CD14-positive monocyte (primary cell): Measurements from ENCODE around the gene CDH13. TPM values are rescaled to one million over a fixed set of nuclear protein-coding genes. Genes with fewer than 3 reads are reported as not detected.

Experiments used
- DNase-seq, 3 donors: peaks; one replicate each; pipeline ENCODE4 v3.0.0-alpha.2; 2011 to 2022
- H2AFZ ChIP-seq: 2 replicates; pipeline ENCODE4 v1.6.0; 2012; ENCODE audit warnings: mild to moderate bottlenecking, low read depth, low read length, inconsistent platforms; ENCODE audit not compliant: insufficient read depth, poor library complexity, severe bottlenecking
- H3K27ac ChIP-seq, 2 donors: 1 replicate in 1 of 2; 2 replicates in 1 of 2; pipeline ENCODE4 v1.5.1; 2012 to 2013; ENCODE audit warnings: low read length in 2 of 2, control low read depth in 1 of 2, inconsistent platforms in 1 of 2, low read depth in 1 of 2, mild to moderate bottlenecking in 1 of 2
- H3K27me3 ChIP-seq, 2 donors: one replicate each; pipeline versions ENCODE4 v1.6.0 to v1.6.1; 2011 to 2013; ENCODE audit warnings: low read length in 2 of 2; ENCODE audit not compliant: control insufficient read depth in 2 of 2, insufficient read depth in 2 of 2
- H3K36me3 ChIP-seq, 2 donors: replicated peaks in 1 of 2; 1 replicate in 1 of 2; 2 replicates in 1 of 2; pipeline versions ENCODE4 v1.5.1 to v1.6.1; 2012 to 2013; ENCODE audit warnings: low read length in 2 of 2, control low read depth in 1 of 2, inconsistent platforms in 1 of 2, mild to moderate bottlenecking in 1 of 2; ENCODE audit not compliant: insufficient read depth in 2 of 2, control insufficient read depth in 1 of 2
- H3K4me1 ChIP-seq, 2 donors: 1 replicate in 1 of 2; 2 replicates in 1 of 2; pipeline versions ENCODE4 v1.5.1 to v1.6.1; 2012 to 2013; ENCODE audit warnings: low read length in 2 of 2, control low read depth in 1 of 2, inconsistent platforms in 1 of 2, mild to moderate bottlenecking in 1 of 2, moderate library complexity in 1 of 2; ENCODE audit not compliant: insufficient read depth in 2 of 2, control insufficient read depth in 1 of 2
- H3K4me2 ChIP-seq: replicated peaks from 2 replicates; pipeline ENCODE3; 2012; ENCODE audit warnings: low read length, moderate library complexity, mild to moderate bottlenecking; ENCODE audit not compliant: poor library complexity, severe bottlenecking; ENCODE audit errors: extremely low read depth
- H3K4me3 ChIP-seq, 3 experiments: fragments of 200-600 bp in 1 of 3; sonication (generic) in 1 of 3; replicated peaks in 1 of 3; 1 replicate in 2 of 3; 2 replicates in 1 of 3; pipeline ENCODE4 v1.5.1; 2011 to 2013; ENCODE audit warnings: low read length in 3 of 3, mild to moderate bottlenecking in 3 of 3, control low read depth in 2 of 3, low read depth in 2 of 3, inconsistent platforms in 1 of 3, moderate library complexity in 1 of 3
- H3K79me2 ChIP-seq: 2 replicates; pipeline ENCODE4 v1.6.0; 2012; ENCODE audit warnings: mild to moderate bottlenecking, control low read depth, inconsistent platforms, low read length, moderate library complexity; ENCODE audit not compliant: insufficient read depth
- H3K9ac ChIP-seq: 2 replicates; pipeline ENCODE4 v1.6.0; 2017; ENCODE audit warnings: low read length, mild to moderate bottlenecking; ENCODE audit not compliant: insufficient read depth, poor library complexity, severe bottlenecking
- H3K9me3 ChIP-seq, 2 donors: replicated peaks in 1 of 2; 1 replicate in 1 of 2; 2 replicates in 1 of 2; pipeline versions ENCODE4 v1.5.1 to v1.6.1; 2012 to 2013; ENCODE audit warnings: low read length in 2 of 2, control low read depth in 1 of 2; ENCODE audit not compliant: control insufficient read depth in 1 of 2, insufficient read depth in 1 of 2
- H4K20me1 ChIP-seq: 2 replicates; pipeline ENCODE4 v1.6.0; 2012; ENCODE audit warnings: mild to moderate bottlenecking, low read length, control low read depth, moderate library complexity; ENCODE audit not compliant: insufficient read depth
- H3K27ac Mint-ChIP-seq, 7 donors: one replicate each; pipeline ENCODE4 v1.8.0; 2020; ENCODE audit warnings: mild to moderate bottlenecking in 7 of 7, mixed read lengths in 7 of 7, moderate library complexity in 6 of 7, inconsistent platforms in 2 of 7
- H3K27me3 Mint-ChIP-seq, 3 donors: one replicate each; pipeline ENCODE4 v1.8.0; 2021 to 2022; ENCODE audit warnings: low read depth in 3 of 3, mild to moderate bottlenecking in 3 of 3, mixed read lengths in 3 of 3, moderate library complexity in 3 of 3, inconsistent platforms in 1 of 3
- H3K36me3 Mint-ChIP-seq, 2 donors: one replicate each; pipeline ENCODE4 v1.8.0; 2020; ENCODE audit warnings: mixed read lengths in 2 of 2, inconsistent platforms in 1 of 2, mild to moderate bottlenecking in 1 of 2
- H3K4me1 Mint-ChIP-seq: one replicate; pipeline ENCODE4 v1.8.0; 2020; ENCODE audit warnings: mild to moderate bottlenecking, mixed read lengths
- H3K4me3 Mint-ChIP-seq, 2 donors: one replicate each; pipeline ENCODE4 v1.8.0; 2020; ENCODE audit warnings: mild to moderate bottlenecking in 2 of 2, mixed read lengths in 2 of 2, moderate library complexity in 1 of 2
- H3K9me3 Mint-ChIP-seq, 7 donors: one replicate each; pipeline ENCODE4 v1.8.0; 2020 to 2022; ENCODE audit warnings: mixed read lengths in 7 of 7, mild to moderate bottlenecking in 6 of 7, moderate library complexity in 6 of 7, inconsistent platforms in 2 of 7
- WGBS: methylation state at CpG from one replicate; pipeline ENCODE4 v1.1.5; 2013; ENCODE audit warnings: missing lambda C conversion rate; ENCODE audit not compliant: insufficient coverage; 5-methylcytosine and 5-hydroxymethylcytosine counted together
- intact Hi-C, 2 donors: fragments of 100-400 bp; cut with micrococcal nuclease; formaldehyde crosslinking; loops; one replicate each; pipeline versions ENCODE4 v1.15.0 to v1.15.1; 2023
- polyA plus RNA-seq, 3 donors: library from polyadenylated mRNA; depleted of rRNA in 1 of 3; unstranded in 2 of 3; stranded (reverse) in 1 of 3; fragments of 300-500 nt in 2 of 3; fragments of >200 nt in 1 of 3; fragmentation: Illumina TruSeq in 2 of 3; gene quantifications; 1 replicate in 2 of 3; 2 replicates in 1 of 3; pipeline ENCODE4 v1.2.3, GENCODE V29; 2012 to 2021
- TF ChIP-seq, protein P1 (sequence below): fragments of 200-600 bp; IDR thresholded peaks from one replicate; pipeline ENCODE4 v1.8.0; 2022; ENCODE audit warnings: antibody characterized with exemption, mild to moderate bottlenecking

The CDH13 gene
- polyA plus RNA-seq, 3 donors = 0.13 to 0.19 TPM; not detected in 1

- no peak for DNase-seq
- no peaks in the 10 kb centered on the region for H3K36me3 Mint-ChIP-seq
- TF ChIP-seq, protein P1, sequence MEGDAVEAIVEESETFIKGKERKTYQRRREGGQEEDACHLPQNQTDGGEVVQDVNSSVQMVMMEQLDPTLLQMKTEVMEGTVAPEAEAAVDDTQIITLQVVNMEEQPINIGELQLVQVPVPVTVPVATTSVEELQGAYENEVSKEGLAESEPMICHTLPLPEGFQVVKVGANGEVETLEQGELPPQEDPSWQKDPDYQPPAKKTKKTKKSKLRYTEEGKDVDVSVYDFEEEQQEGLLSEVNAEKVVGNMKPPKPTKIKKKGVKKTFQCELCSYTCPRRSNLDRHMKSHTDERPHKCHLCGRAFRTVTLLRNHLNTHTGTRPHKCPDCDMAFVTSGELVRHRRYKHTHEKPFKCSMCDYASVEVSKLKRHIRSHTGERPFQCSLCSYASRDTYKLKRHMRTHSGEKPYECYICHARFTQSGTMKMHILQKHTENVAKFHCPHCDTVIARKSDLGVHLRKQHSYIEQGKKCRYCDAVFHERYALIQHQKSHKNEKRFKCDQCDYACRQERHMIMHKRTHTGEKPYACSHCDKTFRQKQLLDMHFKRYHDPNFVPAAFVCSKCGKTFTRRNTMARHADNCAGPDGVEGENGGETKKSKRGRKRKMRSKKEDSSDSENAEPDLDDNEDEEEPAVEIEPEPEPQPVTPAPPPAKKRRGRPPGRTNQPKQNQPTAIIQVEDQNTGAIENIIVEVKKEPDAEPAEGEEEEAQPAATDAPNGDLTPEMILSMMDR = no peak
- no peaks in the 10 kb centered on the region for H3K4me1 Mint-ChIP-seq
- H3K36me3 ChIP-seq = no peaks in the 10 kb centered on the region
- H3K4me2 ChIP-seq = no peak overlapping the region
- H3K4me3 Mint-ChIP-seq = no peak overlapping the region
- intact Hi-C loops = no loop called here
- no peak overlapping the region for H2AFZ ChIP-seq
- no peaks in the 10 kb centered on the region for H3K79me2 ChIP-seq
- peaks cover 0 to 13% (median 3%) of the 10 kb centered on the region in 7 donors for H3K9me3 Mint-ChIP-seq
- H3K9me3 ChIP-seq = peaks cover 0 to 5% of the 10 kb centered on the region in 2 donors
- H3K27me3 ChIP-seq = no peaks in the 10 kb centered on the region
- no peaks in the 10 kb centered on the region for H3K4me1 ChIP-seq
- no peak overlapping the region for H3K4me3 ChIP-seq
- H3K27ac Mint-ChIP-seq = no peak overlapping the region
- H3K27me3 Mint-ChIP-seq = peaks cover 0 to 4% (median 2%) of the 10 kb centered on the region in 3 donors
- H4K20me1 ChIP-seq = no peaks in the 10 kb centered on the region
- H3K9ac ChIP-seq = no peak overlapping the region
- no peak overlapping the region for H3K27ac ChIP-seq
Measured at GRCh38 chr16:83174671-83175070, 547.9 kb downstream of the CDH13 start.

DNA sequence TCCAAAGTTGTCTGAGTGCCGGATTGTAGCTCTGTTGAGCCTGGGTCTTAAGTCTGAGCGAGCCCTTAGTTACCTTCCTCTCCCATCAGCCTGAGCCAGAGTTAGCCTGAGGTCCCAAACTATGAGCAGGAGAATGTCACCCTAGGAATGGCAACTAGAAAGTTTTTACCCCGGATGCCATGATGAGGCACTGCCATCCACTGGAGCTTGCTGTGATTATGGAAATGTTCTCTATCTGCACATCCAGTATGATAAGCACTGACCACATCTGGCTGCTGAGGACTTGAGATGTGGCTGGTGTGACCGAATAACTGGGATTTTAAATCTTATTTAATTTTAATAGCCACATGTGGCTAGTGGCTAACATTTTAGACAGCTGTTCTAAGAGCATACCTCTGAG is 550.0 kb downstream of the CDH13 start:
- no peaks in the 10 kb centered on the region for H3K27me3 ChIP-seq
- no peaks in the 10 kb centered on the region for H3K36me3 ChIP-seq
- intact Hi-C loops = no loop called here
- H3K9me3 ChIP-seq = no peaks in the 10 kb centered on the region
- no peaks in the 10 kb centered on the region for H3K4me1 ChIP-seq
- Mint-ChIP-seq H3K4me1 (no peaks in the 10 kb centered on the region), H3K4me3 (no peak overlapping the region), H3K9me3 (peaks cover 0 to 9% (median 0%) of the 10 kb centered on the region in 7 donors), H3K27ac (no peak overlapping the region), H3K36me3 (no peaks in the 10 kb centered on the region), H3K27me3 (peaks cover 0 to 4% (median 0%) of the 10 kb centered on the region in 3 donors)
- H3K9ac ChIP-seq = no peak overlapping the region
- no peak overlapping the region for H3K4me3 ChIP-seq
- TF ChIP-seq, protein P1 = no peak
- no peaks in the 10 kb centered on the region for H4K20me1 ChIP-seq
- no peak overlapping the region for H2AFZ ChIP-seq
- no peaks in the 10 kb centered on the region for H3K79me2 ChIP-seq
- no CpG with 5 or more reads among the region's 4 CpGs for WGBS
- no peak overlapping the region for H3K4me2 ChIP-seq
- no peak overlapping the region for H3K27ac ChIP-seq
- no peak for DNase-seq
